RWPE2 (cell line): Measurements from ENCODE around the gene ZNF529.
"Not testable (repeated sequence)": the region's sequence is repeated elsewhere in the genome, so short reads cannot be mapped to it uniquely, and the experiment has no call there.

Experiments
- ATAC-seq: fragments of 200-7000 bp; cut with Tn5 transposase; 3 replicates; pipeline ENCODE4 v1.9.1; 2021; ENCODE audit warnings: low read depth
- DNase-seq: peaks from one replicate; pipeline ENCODE4 v3.0.0-alpha.2; 2020; ENCODE audit warnings: low spot score
- H3K27ac ChIP-seq: fragments of 450-650 bp; 2 replicates; pipeline ENCODE4 v1.5.1; 2017; ENCODE audit warnings: mild to moderate bottlenecking; ENCODE audit not compliant: poor library complexity, severe bottlenecking
- H3K27me3 ChIP-seq: fragments of 250-450 bp; sonication (Bioruptor Pico); 2 replicates; pipeline ENCODE4 v1.5.1; 2021; ENCODE audit warnings: mild to moderate bottlenecking, moderate library complexity; ENCODE audit not compliant: insufficient read depth, poor library complexity, severe bottlenecking
- H3K36me3 ChIP-seq: fragments of 250-450 bp; sonication (Bioruptor Pico); 2 replicates; pipeline ENCODE4 v1.5.1; 2020; ENCODE audit warnings: low read depth, mild to moderate bottlenecking, moderate library complexity
- H3K4me1 ChIP-seq: fragments of 250-450 bp; sonication (Bioruptor Pico); 2 replicates; pipeline ENCODE4 v1.5.1; 2021; ENCODE audit warnings: mild to moderate bottlenecking, moderate library complexity; ENCODE audit not compliant: insufficient read depth, poor library complexity, severe bottlenecking
- H3K4me3 ChIP-seq: fragments of 250-450 bp; sonication (Bioruptor Pico); 2 replicates; pipeline ENCODE4 v1.5.1; 2021; ENCODE audit warnings: mild to moderate bottlenecking, moderate library complexity; ENCODE audit not compliant: severe bottlenecking
- H3K9me3 ChIP-seq: fragments of 250-450 bp; sonication (Bioruptor Pico); 2 replicates; pipeline ENCODE4 v1.5.1; 2021; ENCODE audit warnings: mild to moderate bottlenecking, moderate library complexity; ENCODE audit not compliant: severe bottlenecking
- CTCF ChIP-seq: fragments of 450-650 bp; IDR thresholded peaks from one replicate; pipeline ENCODE4 v1.5.1; 2017; ENCODE audit warnings: mild to moderate bottlenecking, moderate library complexity; ENCODE audit not compliant: poor library complexity, severe bottlenecking

ZNF529 gene

GRCh38 chr19:36573020-36573894, at the start of gene ZNF529:
TSS of gene ZNF529 (minus strand) at chr19:36573292. CDS start at chr19:36572346, 946 bp downstream.
- DNase-seq (peak; percentile 85), ATAC-seq (peak; percentile 92)
- H3K9me3 ChIP-seq = no peaks in the 10 kb centered on the region
- H3K4me1 ChIP-seq = peaks cover 10% of the 10 kb centered on the region
- H3K27ac ChIP-seq = peak within 1 kb of the TSS; percentile 62
- H3K27me3 ChIP-seq = no peaks in the 10 kb centered on the region
- H3K4me3 ChIP-seq = peak within 1 kb of the TSS; percentile 78
- TF ChIP-seq CTCF = no peak
- H3K36me3 ChIP-seq = peaks cover 62% of the 10 kb centered on the region

- DNase-seq = no peak
- H3K9me3 ChIP-seq = peaks cover 2% of the 10 kb centered on the region
- no peak overlapping the region for H3K27ac ChIP-seq
These were observed 32.9 kb upstream of the ZNF529 start for GRCh38 chr19:36605877-36606478.

GRCh38 chr19:36605101-36605876, 32.2 kb upstream of the ZNF529 start, which contains the start of gene ZNF382:
TSS of gene ZNF382 (plus strand) at chr19:36605313. CDS start at chr19:36609915, 4,602 bp downstream.
- ATAC-seq (peak; percentile 85), DNase-seq (peak; percentile 59)
- Histone ChIP-seq H3K9me3 (no peaks in the 10 kb centered on the region), H3K36me3 (no peaks in the 10 kb centered on the region), H3K27ac (no peak within 1 kb of the TSS), H3K4me1 (no peaks in the 10 kb centered on the region), H3K4me3 (peak within 1 kb of the TSS; percentile 59), H3K27me3 (no peaks in the 10 kb centered on the region)
- TF ChIP-seq CTCF = no peak

More at GRCh38 chr19:36605877-36606478, 32.9 kb upstream of the ZNF529 start:
- no peak for TF ChIP-seq CTCF
- H3K4me1 ChIP-seq = no peaks in the 10 kb centered on the region
- peak overlapping the region; percentile 59 for H3K4me3 ChIP-seq
- no peak for ATAC-seq
- no peaks in the 10 kb centered on the region for H3K36me3 ChIP-seq
- H3K27me3 ChIP-seq = no peaks in the 10 kb centered on the region

- Histone ChIP-seq H3K4me1 (no peaks in the 10 kb centered on the region), H3K4me3 (peak overlapping the region; percentile 59), H3K27me3 (no peaks in the 10 kb centered on the region), H3K27ac (no peak overlapping the region), H3K9me3 (no peaks in the 10 kb centered on the region), H3K36me3 (no peaks in the 10 kb centered on the region)
- no peak for TF ChIP-seq CTCF
- peak; percentile 70 for ATAC-seq
- DNase-seq = no peak
These were observed 31.6 kb upstream of the ZNF529 start for GRCh38 chr19:36604656-36605100.

- ATAC-seq, H3K36me3 ChIP-seq, H3K4me1 ChIP-seq, H3K27ac ChIP-seq, H3K27me3 ChIP-seq, H3K9me3 ChIP-seq, DNase-seq, H3K4me3 ChIP-seq: not testable (repeated sequence)
These were observed 29.6 kb upstream of the ZNF529 start for GRCh38 chr19:36602681-36603080.
